Smooth muscle cell (in vitro differentiated cells): ENCODE measurements around the gene PRXL2B. TPM values are rescaled to one million over a fixed set of nuclear protein-coding genes. Genes with fewer than 3 reads are reported as not detected.

Experiments used
- DNase-seq: peaks from one replicate; lab custom pipeline; 2025; ENCODE audit not compliant: unreplicated experiment; lab: John Stamatoyannopoulos, UW
- H2AFZ ChIP-seq: fragments of 200-600 bp; sonication (generic); 2 replicates; pipeline ENCODE4 v1.6.0; 2016; ENCODE audit warnings: antibody characterized with exemption, low read depth, mild to moderate bottlenecking
- H3F3A ChIP-seq: fragments of 200-600 bp; sonication (generic); 2 replicates; pipeline ENCODE4 v1.6.0; 2017; ENCODE audit warnings: antibody characterized with exemption, low read depth
- H3K27ac ChIP-seq: fragments of 200-600 bp; sonication (generic); 2 replicates; pipeline ENCODE4 v1.5.1; 2016; ENCODE audit warnings: low read depth, mild to moderate bottlenecking
- H3K27me3 ChIP-seq: fragments of 200-600 bp; sonication (generic); 2 replicates; pipeline ENCODE4 v1.6.1; 2016; ENCODE audit warnings: low read depth, mild to moderate bottlenecking
- H3K36me3 ChIP-seq: fragments of 200-600 bp; sonication (generic); 2 replicates; pipeline ENCODE4 v1.5.1; 2016; ENCODE audit warnings: low read depth
- H3K4me1 ChIP-seq: fragments of 200-600 bp; sonication (generic); 2 replicates; pipeline ENCODE4 v1.5.1; 2016; ENCODE audit warnings: low read depth
- H3K4me2 ChIP-seq: fragments of 200-600 bp; sonication (generic); 2 replicates; pipeline ENCODE4 v1.6.0; 2016; ENCODE audit warnings: mild to moderate bottlenecking
- H3K4me3 ChIP-seq: fragments of 200-600 bp; sonication (generic); 2 replicates; pipeline ENCODE4 v1.5.1; 2016; ENCODE audit warnings: mild to moderate bottlenecking
- H3K79me2 ChIP-seq: fragments of 200-600 bp; sonication (generic); 2 replicates; pipeline ENCODE4 v1.6.0; 2016; ENCODE audit warnings: low read depth, mild to moderate bottlenecking
- H3K9ac ChIP-seq: fragments of 200-600 bp; sonication (generic); 2 replicates; pipeline ENCODE4 v1.6.0; 2016; ENCODE audit warnings: low read depth
- H3K9me3 ChIP-seq: fragments of 200-600 bp; sonication (generic); replicated peaks from 2 replicates; pipeline ENCODE4 v1.5.1; 2016; ENCODE audit warnings: low read depth
- H4K20me1 ChIP-seq: fragments of 200-600 bp; sonication (generic); 2 replicates; pipeline ENCODE4 v1.6.0; 2016; ENCODE audit warnings: low read depth
- WGBS: methylation state at CpG from one replicate; pipeline ENCODE4 v1.1.7; 2016; ENCODE audit warnings: low lambda C conversion rate; 5-methylcytosine and 5-hydroxymethylcytosine counted together
- polyA plus RNA-seq: library from polyadenylated mRNA; unstranded; fragments of >200 nt; fragmentation: Nextera tagmentation; extraction: Ambion mirVana; gene quantifications from 2 replicates; pipeline ENCODE4 v1.2.1, GENCODE V29; 2016
- total RNA-seq: library from RNA; depleted of rRNA; stranded (reverse); fragments of >200 nt; gene quantifications from 2 replicates; pipeline ENCODE4 v1.2.3, GENCODE V29; 2014
- TF ChIP-seq, protein P1 (sequence below): fragments of 200-600 bp; sonication (generic); IDR thresholded peaks from 2 replicates; pipeline ENCODE4 v1.5.1; 2017; ENCODE audit warnings: borderline replicate concordance, mild to moderate bottlenecking, antibody characterized with exemption; ENCODE audit not compliant: insufficient read depth, poor library complexity, severe bottlenecking

The PRXL2B gene
- total and polyA plus RNA-seq, 2 experiments from 2014 or later, result 18.4 to 27.4 TPM

DNA sequence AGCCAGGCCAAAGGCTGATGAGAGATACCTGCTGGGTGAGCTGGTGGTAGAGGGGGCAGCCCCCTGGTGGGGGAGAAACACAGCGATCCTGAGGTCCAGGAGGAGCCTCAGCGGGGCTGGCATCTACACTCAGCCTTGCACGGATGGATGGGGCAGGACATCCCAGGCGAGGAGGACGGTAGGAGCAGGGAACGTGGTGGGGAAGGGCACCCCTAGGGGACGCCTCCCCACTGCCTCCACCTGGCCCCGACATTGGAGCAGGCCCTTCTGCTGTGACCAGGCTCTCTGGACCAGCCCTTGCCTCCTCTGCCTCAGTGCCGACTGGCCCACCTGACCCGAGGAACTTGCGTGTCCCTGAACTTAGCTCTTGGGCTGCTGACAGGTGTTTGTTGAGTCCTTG, 52.6 kb downstream of the PRXL2B start:
- Histone ChIP-seq H3K4me2 (no peak overlapping the region), H3K4me1 (peaks cover 8% of the 10 kb centered on the region), H3K27me3 (no peaks in the 10 kb centered on the region), H3K9ac (no peak overlapping the region), H3K4me3 (no peak overlapping the region), H3F3A (no peaks in the 10 kb centered on the region), H3K79me2 (no peaks in the 10 kb centered on the region), H4K20me1 (no peaks in the 10 kb centered on the region), H3K9me3 (no peaks in the 10 kb centered on the region), H2AFZ (no peak overlapping the region), H3K36me3 (no peaks in the 10 kb centered on the region), H3K27ac (no peak overlapping the region)
- 73% methylated on average over 11 of the region's 11 CpGs for WGBS
- TF ChIP-seq, protein P1, sequence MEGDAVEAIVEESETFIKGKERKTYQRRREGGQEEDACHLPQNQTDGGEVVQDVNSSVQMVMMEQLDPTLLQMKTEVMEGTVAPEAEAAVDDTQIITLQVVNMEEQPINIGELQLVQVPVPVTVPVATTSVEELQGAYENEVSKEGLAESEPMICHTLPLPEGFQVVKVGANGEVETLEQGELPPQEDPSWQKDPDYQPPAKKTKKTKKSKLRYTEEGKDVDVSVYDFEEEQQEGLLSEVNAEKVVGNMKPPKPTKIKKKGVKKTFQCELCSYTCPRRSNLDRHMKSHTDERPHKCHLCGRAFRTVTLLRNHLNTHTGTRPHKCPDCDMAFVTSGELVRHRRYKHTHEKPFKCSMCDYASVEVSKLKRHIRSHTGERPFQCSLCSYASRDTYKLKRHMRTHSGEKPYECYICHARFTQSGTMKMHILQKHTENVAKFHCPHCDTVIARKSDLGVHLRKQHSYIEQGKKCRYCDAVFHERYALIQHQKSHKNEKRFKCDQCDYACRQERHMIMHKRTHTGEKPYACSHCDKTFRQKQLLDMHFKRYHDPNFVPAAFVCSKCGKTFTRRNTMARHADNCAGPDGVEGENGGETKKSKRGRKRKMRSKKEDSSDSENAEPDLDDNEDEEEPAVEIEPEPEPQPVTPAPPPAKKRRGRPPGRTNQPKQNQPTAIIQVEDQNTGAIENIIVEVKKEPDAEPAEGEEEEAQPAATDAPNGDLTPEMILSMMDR, result no peak
- no peak for DNase-seq

DNA sequence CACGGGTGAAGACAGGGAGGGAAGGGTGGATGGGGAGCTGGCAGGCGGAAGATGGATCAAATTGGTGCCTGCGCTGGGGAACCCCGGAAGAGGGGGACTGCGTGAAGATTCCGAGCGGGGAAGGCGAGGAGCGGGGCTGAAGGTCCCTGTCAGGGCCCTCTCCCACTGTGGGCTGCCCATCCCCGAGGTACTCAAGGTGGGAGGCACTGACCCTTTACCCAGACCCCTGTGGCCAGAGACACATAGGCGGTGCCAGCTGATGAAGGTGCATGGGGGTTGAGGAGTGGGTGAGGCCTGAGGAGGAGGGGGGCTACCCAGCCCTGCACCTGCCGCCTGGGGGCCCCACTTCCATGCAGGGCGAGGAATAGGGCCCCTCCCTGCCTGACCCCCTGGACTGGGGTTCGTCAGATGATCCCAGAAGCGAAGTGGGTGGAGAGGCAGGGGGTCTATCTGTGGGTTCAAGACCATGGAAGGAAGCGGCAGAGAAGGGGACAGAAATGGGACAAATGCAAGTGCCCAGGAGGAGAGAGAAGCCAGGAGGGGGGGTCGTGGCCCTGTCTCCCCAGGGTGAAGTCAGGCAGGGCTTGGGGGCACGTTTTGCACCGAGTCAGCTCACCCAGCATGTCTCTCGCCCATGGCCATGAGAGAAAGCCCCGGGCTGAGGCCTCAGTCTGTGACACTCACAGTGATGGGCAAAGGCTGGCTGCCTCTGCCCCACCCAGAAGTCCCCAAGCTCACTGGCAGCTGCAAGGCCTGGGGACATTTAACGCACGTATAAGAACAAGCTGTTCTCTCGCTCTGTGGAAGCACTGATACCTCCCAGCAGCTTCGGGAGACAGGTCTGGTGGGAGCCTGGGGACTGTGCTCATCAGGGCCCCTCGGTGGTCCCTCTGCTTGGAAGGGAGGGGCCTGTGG, 53.3 kb downstream of the PRXL2B start:
- H3K4me2 ChIP-seq, result no peak overlapping the region
- 93% methylated on average over 26 of the region's 26 CpGs for WGBS

DNA sequence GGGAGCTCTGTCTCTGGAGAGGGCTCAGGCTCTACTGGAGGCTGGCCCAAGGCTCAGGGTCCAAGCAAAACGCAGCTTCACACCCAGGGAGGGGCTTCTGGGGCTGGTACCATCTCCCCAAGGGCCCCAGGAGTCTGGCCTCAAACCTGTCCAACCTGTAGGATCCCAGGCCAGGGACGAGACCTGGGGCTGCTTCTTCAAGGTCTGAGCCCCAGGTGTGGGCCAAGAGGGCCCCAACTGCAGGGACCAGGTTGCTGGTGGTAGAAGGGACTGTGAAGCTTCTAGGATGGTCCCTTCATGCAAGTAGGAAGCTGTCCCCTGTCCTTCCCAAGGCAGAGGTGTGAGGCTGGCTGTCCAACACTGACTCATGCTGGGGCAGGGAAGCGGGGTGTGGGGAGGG, 54.0 kb downstream of the PRXL2B start:
- H2AFZ ChIP-seq, result no peak overlapping the region
- H3K79me2 ChIP-seq, result no peaks in the 10 kb centered on the region
- no peaks in the 10 kb centered on the region for H3F3A ChIP-seq
- no peak overlapping the region for H3K9ac ChIP-seq
- H3K9me3 ChIP-seq, result no peaks in the 10 kb centered on the region
- no peaks in the 10 kb centered on the region for H4K20me1 ChIP-seq
- TF ChIP-seq, protein P1, result no peak
- no peaks in the 10 kb centered on the region for H3K36me3 ChIP-seq
- no peak overlapping the region for H3K4me3 ChIP-seq
- peaks cover 8% of the 10 kb centered on the region for H3K4me1 ChIP-seq
- H3K27me3 ChIP-seq, result no peaks in the 10 kb centered on the region
- 92% methylated on average over 3 of the region's 3 CpGs for WGBS
- no peak overlapping the region for H3K27ac ChIP-seq
- H3K4me2 ChIP-seq, result no peak overlapping the region
- no peak for DNase-seq

More for the DNA sequence above, 53.3 kb downstream of the PRXL2B start:
- Histone ChIP-seq H3K4me1 (peaks cover 8% of the 10 kb centered on the region), H3K27ac (no peak overlapping the region), H4K20me1 (no peaks in the 10 kb centered on the region), H3K4me3 (no peak overlapping the region), H3K36me3 (no peaks in the 10 kb centered on the region), H3K79me2 (no peaks in the 10 kb centered on the region), H3K9me3 (no peaks in the 10 kb centered on the region), H3F3A (no peaks in the 10 kb centered on the region), H3K9ac (no peak overlapping the region), H3K27me3 (no peaks in the 10 kb centered on the region), H2AFZ (no peak overlapping the region)
- TF ChIP-seq, protein P1, result no peak
- DNase-seq, result no peak

Other genes with a start within 250 kb of the PRXL2B start
- 3.2 and 4.9 TPM in 2 replicates for gene MORN1, start 195.2 kb upstream of the PRXL2B start, total RNA-seq
- 6.2 and 7.3 TPM in 2 replicates for gene MORN1, start 195.2 kb upstream of the PRXL2B start, polyA plus RNA-seq
- gene RER1, start 194.9 kb upstream of the PRXL2B start, total RNA-seq, result 101 and 110 TPM in 2 replicates
- gene RER1, start 194.9 kb upstream of the PRXL2B start, polyA plus RNA-seq, result 253 and 269 TPM in 2 replicates
- gene PEX10, start 174.2 kb upstream of the PRXL2B start, total RNA-seq, result 10.2 and 14.0 TPM in 2 replicates
- 20.3 and 28.1 TPM in 2 replicates for gene PEX10, start 174.2 kb upstream of the PRXL2B start, polyA plus RNA-seq
- gene PLCH2, start 110.5 kb upstream of the PRXL2B start, total RNA-seq, result 0.09 and 0.81 TPM in 2 replicates
- gene PLCH2, start 110.5 kb upstream of the PRXL2B start, polyA plus RNA-seq, result 0.04 and 0.13 TPM in 2 replicates
- 27.2 and 28.7 TPM in 2 replicates for gene PANK4, start 60.2 kb upstream of the PRXL2B start, total RNA-seq
- 28.4 and 28.5 TPM in 2 replicates for gene PANK4, start 60.2 kb upstream of the PRXL2B start, polyA plus RNA-seq
- 1.6 TPM in 1 of 2 replicates, not detected in the other for gene HES5, start 56.5 kb upstream of the PRXL2B start, total RNA-seq
- 1.3 and 1.7 TPM in 2 replicates for gene HES5, start 56.5 kb upstream of the PRXL2B start, polyA plus RNA-seq
- 0.40 TPM in 1 of 2 replicates, not detected in the other for gene TNFRSF14, start 30.4 kb upstream of the PRXL2B start, total RNA-seq
- not detected in 2 replicates for gene TNFRSF14, start 30.4 kb upstream of the PRXL2B start, polyA plus RNA-seq
- 3.5 TPM in 1 of 2 replicates, not detected in the other for gene MMEL1, start 46.2 kb downstream of the PRXL2B start, total RNA-seq
- 0.56 and 3.4 TPM in 2 replicates for gene MMEL1, start 46.2 kb downstream of the PRXL2B start, polyA plus RNA-seq
- 0.04 TPM in 1 of 2 replicates, not detected in the other for gene TTC34, start 214.9 kb downstream of the PRXL2B start, total RNA-seq
- 0.01 TPM in 1 of 2 replicates, not detected in the other for gene TTC34, start 214.9 kb downstream of the PRXL2B start, polyA plus RNA-seq